Measurements from ENCODE around the gene SORCS2. TPM values are rescaled to one million over a fixed set of nuclear protein-coding genes. Genes with fewer than 3 reads are reported as not detected.

The SORCS2 gene
- total and polyA plus RNA-seq, 2 of the 8 experiments (the other 6 are each of a cell fraction or from before 2014, with no cell fraction given), result 0.36 to 1.8 TPM

DNA sequence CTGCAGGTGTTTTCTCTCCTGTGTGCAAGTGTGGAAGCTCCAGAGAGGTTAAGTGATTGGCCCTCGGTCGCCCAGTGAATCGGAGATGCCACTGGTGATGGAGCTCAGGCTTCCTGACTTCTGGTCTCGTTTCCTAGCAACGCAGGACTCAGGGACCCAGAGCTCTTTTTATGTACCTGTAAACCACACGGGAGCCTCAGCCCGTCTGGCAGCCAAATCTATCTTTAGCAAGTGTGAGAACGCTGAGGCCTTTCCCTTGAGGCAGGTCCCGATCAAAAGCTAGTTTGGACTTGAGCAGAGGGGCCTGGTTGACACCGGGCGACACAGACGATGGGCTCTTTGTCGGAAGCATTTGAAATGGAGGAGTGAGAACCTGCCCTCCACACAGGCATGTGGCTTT is 116.8 kb downstream of the SORCS2 start (continued):
- TF ChIP-seq CHD7 (IDR thresholded peaks at IDR 0.05; ENCODE audit: insufficient replicate concordance, low read length), result no peak
- no peak for TF ChIP-seq CBX5 (IDR thresholded peaks at IDR 0.05; ENCODE audit: low read depth, low read length)
- no peak for TF ChIP-seq SAP30 (IDR thresholded peaks at IDR 0.05; ENCODE audit: insufficient read depth, insufficient replicate concordance, low read length)
- no peak for TF ChIP-seq NANOG (IDR thresholded peaks at IDR 0.05; ENCODE audit: insufficient read depth, low read depth, low read length, poor library complexity, severe bottlenecking)
- no peak for TF ChIP-seq RAD21 (IDR thresholded peaks at IDR 0.05 in 1 of 2, conservative IDR thresholded peaks at IDR 0.05 in 1 of 2; ENCODE audit: low read depth in 2 of 2, low read length in 2 of 2)
- TF ChIP-seq CHD2 (IDR thresholded peaks at IDR 0.05; ENCODE audit: low read length), result no peak
- no peak for TF ChIP-seq MAX (IDR thresholded peaks at IDR 0.05)
- no peak for TF ChIP-seq TBP (IDR thresholded peaks at IDR 0.05; ENCODE audit: low read depth, low read length)
- TF ChIP-seq TCF12 (IDR thresholded peaks at IDR 0.05; ENCODE audit: low read depth, low read length), result no peak
- TF ChIP-seq BACH1 (IDR thresholded peaks at IDR 0.05; ENCODE audit: low read length), result no peak
- TF ChIP-seq SUZ12 (IDR thresholded peaks at IDR 0.05; ENCODE audit: low read length), result no peak
- no peak for TF ChIP-seq TAF1 (IDR thresholded peaks at IDR 0.05; ENCODE audit: low read depth, low read length)
